K562 (cell line): Measurements from ENCODE around the gene SERPINA9. TPM values are rescaled to one million over a fixed set of nuclear protein-coding genes. Genes with fewer than 3 reads are reported as not detected.

Source experiments
- ATAC-seq: fragments of 200-7000 bp; cut with Tn5 transposase; 3 replicates; pipeline ENCODE4 v1.9.1; 2020; ENCODE audit warnings: moderate library complexity
- BruUV-seq: library from RNA; stranded (reverse); fragments of 400-500 nt; replicated peaks from 2 replicates; lab custom pipeline; 2021; lab: Mats Ljungman, UMichigan
- CTCF ChIA-PET: fragments of 300-600 bp; formaldehyde crosslinking; extraction: SDS; loops from one replicate; lab custom pipeline; 2021; ENCODE audit warnings: low intra/inter-chr PET ratio; lab: Yijun Ruan, JAX
- POLR2A ChIA-PET: fragments of 300-600, 350-650 bp; sonication (Branson Sonifier 250); formaldehyde crosslinking; extraction: SDS; loops from one replicate; lab custom pipeline; 2021; ENCODE audit warnings: antibody characterized with exemption, inconsistent platforms; lab: Yijun Ruan, JAX
- DNase-seq, 4 experiments: peaks; one replicate each; pipeline versions ENCODE4 v3.0.0 to v3.0.0-alpha.2; 2011 to 2018; ENCODE audit warnings: low spot score in 3 of 4, mixed read lengths in 3 of 4; ENCODE audit errors: extremely low read depth in 1 of 4
- FAIRE-seq: peaks from 2 replicates; lab custom pipeline; 2011; peaks lifted over from hg19 to GRCh38; lab: Jason Lieb, UNC
- H2AFZ ChIP-seq: 2 replicates; pipeline ENCODE4 v1.6.0; 2011; ENCODE audit warnings: low read depth, low read length, control low read depth, inconsistent platforms
- H3K27ac ChIP-seq: fragments of 200-600 bp; 3 replicates; pipeline ENCODE4 v1.8.0; 2011; ENCODE audit warnings: low read depth, mild to moderate bottlenecking, control low read depth, inconsistent platforms, low read length, moderate library complexity, mixed read lengths; ENCODE audit errors: extremely low read depth
- H3K27me3 ChIP-seq, 2 experiments: fragments of 300-600 bp in 1 of 2; 2 replicates in 1 of 2; 3 replicates in 1 of 2; pipeline versions ENCODE4 v1.6.0 to v1.8.0; 2011; ENCODE audit warnings: inconsistent platforms in 2 of 2, low read length in 2 of 2, mild to moderate bottlenecking in 1 of 2, mixed read lengths in 1 of 2, moderate library complexity in 1 of 2; ENCODE audit not compliant: control insufficient read depth in 2 of 2, insufficient read depth in 2 of 2
- H3K36me3 ChIP-seq: fragments of 300-600 bp; 3 replicates; pipeline ENCODE4 v1.8.0; 2011; ENCODE audit warnings: mild to moderate bottlenecking, low read length, inconsistent platforms; ENCODE audit not compliant: control insufficient read depth, insufficient read depth
- H3K4me1 ChIP-seq, 2 experiments: fragments of 200-600 bp in 1 of 2; replicated peaks in 1 of 2; 2 replicates in 1 of 2; 3 replicates in 1 of 2; pipeline versions ENCODE4 v1.5.1 to v1.8.0; 2011; ENCODE audit warnings: inconsistent platforms in 2 of 2, low read length in 2 of 2, mild to moderate bottlenecking in 1 of 2, mixed read lengths in 1 of 2, moderate library complexity in 1 of 2; ENCODE audit not compliant: control insufficient read depth in 2 of 2, insufficient read depth in 2 of 2
- H3K4me2 ChIP-seq: 2 replicates; pipeline ENCODE4 v1.6.1; 2011; ENCODE audit warnings: low read length, control low read depth, inconsistent platforms, mixed read lengths; ENCODE audit not compliant: insufficient read depth
- H3K4me3 ChIP-seq: fragments of 200-600 bp; sonication (generic), shearing (Covaris generic); 2 replicates; pipeline ENCODE4 v1.5.1; 2016; ENCODE audit warnings: control low read depth, inconsistent platforms
- H3K79me2 ChIP-seq: fragments of 200-600 bp; 3 replicates; pipeline ENCODE4 v1.8.0; 2011; ENCODE audit warnings: low read length, inconsistent platforms; ENCODE audit not compliant: control insufficient read depth, insufficient read depth
- H3K9ac ChIP-seq, 2 experiments: 2 replicates each; pipeline versions ENCODE4 v1.6.0 to v1.6.1; 2011; ENCODE audit warnings: low read depth in 2 of 2, low read length in 2 of 2, control low read depth in 1 of 2, inconsistent platforms in 1 of 2, mild to moderate bottlenecking in 1 of 2, mixed read lengths in 1 of 2; ENCODE audit not compliant: insufficient read depth in 1 of 2
- H3K9me1 ChIP-seq: one replicate; pipeline ENCODE4 v1.6.0; 2011; ENCODE audit warnings: inconsistent platforms, mild to moderate bottlenecking, low read length, moderate library complexity; ENCODE audit not compliant: control insufficient read depth, insufficient read depth
- H3K9me3 ChIP-seq: replicated peaks from 2 replicates; pipeline ENCODE4 v1.5.1; 2011; ENCODE audit warnings: low read depth, low read length, inconsistent platforms; ENCODE audit not compliant: control insufficient read depth, insufficient read depth
- H4K20me1 ChIP-seq: replicated peaks from 2 replicates; pipeline ENCODE4 v1.6.1; 2011; ENCODE audit warnings: low read length, inconsistent platforms, mixed read lengths; ENCODE audit not compliant: control insufficient read depth, insufficient read depth
- CBFB ChIP-seq: sonication (generic); formaldehyde crosslinking; IDR thresholded peaks from 2 replicates; pipeline ENCODE4 v1.4.0; 2020; ENCODE audit warnings: mild to moderate bottlenecking, missing genetic modification reagents
- NEUROD1 ChIP-seq: fragments of 150-350 bp; IDR thresholded peaks from 2 replicates; pipeline ENCODE4 v1.6.1; 2014; ENCODE audit warnings: borderline replicate concordance, low read length, low read depth; ENCODE audit not compliant: partially characterized antibody
- ZNF707 ChIP-seq: fragments of 250-450 bp; sonication (Bioruptor Pico); conservative IDR thresholded peaks from 2 replicates; pipeline ENCODE4 v1.8.0; 2022; ENCODE audit warnings: inconsistent platforms, mild to moderate bottlenecking, moderate library complexity
- WGBS: fragments of 100-300 bp; shearing (Covaris generic); methylation state at CpG from one replicate; pipeline ENCODE4 v1.1.6; 2016; ENCODE audit warnings: low coverage, mixed read lengths; ENCODE audit not compliant: insufficient coverage; ENCODE audit errors: missing lambda C conversion rate; 5-methylcytosine and 5-hydroxymethylcytosine counted together
- in situ Hi-C: fragments of 300-500 bp; cut with MboI; formaldehyde crosslinking; loops from 4 replicates; pipeline ENCODE4 v1.15.0; 2018; ENCODE audit warnings: inconsistent platforms, mixed read lengths
- intact Hi-C: fragments of 100-400 bp; cut with micrococcal nuclease; formaldehyde crosslinking; loops from 2 replicates; pipeline ENCODE4 v1.14.2; 2022
- polyA plus RNA-seq, 8 experiments: library from polyadenylated mRNA; depleted of rRNA in 4 of 8; stranded (reverse) in 5 of 8; unstranded in 3 of 8; fragments of >200 nt; fragmentation: Nextera tagmentation in 2 of 8; fragmentation: Illumina TruSeq in 1 of 8; extraction: Ambion mirVana in 2 of 8; extraction: Trizol in 1 of 8; gene quantifications; 2 replicates each; pipeline versions ENCODE4 v1.2.1 to v1.2.3, GENCODE V29; 2011 to 2014; ENCODE audit warnings: inconsistent platforms in 1 of 8, missing spikeins in 1 of 8
- total RNA-seq, 7 experiments: library from RNA; depleted of rRNA in 6 of 7; stranded (reverse); fragments of >200 nt in 6 of 7; fragmentation: Illumina TruSeq in 2 of 7; extraction: Trizol in 2 of 7; gene quantifications; 2 replicates each; pipeline versions ENCODE4 v1.2.1 to v1.2.3, GENCODE V29; 2011 to 2021; ENCODE audit warnings: low replicate concordance in 1 of 7
- TF ChIP-seq, protein P1 (sequence below): fragments of 250-450 bp; sonication (Bioruptor Pico); IDR thresholded peaks from 2 replicates; pipeline ENCODE4 v1.5.0; 2022; ENCODE audit warnings: mild to moderate bottlenecking

Gene SERPINA9
- total and polyA plus RNA-seq, 9 of the 15 experiments (the other 6 are each of a cell fraction or from before 2014, with no cell fraction given): not detected

- TF ChIP-seq NEUROD1 (no peak), CBFB (CRISPR knock-in tag) (no peak), ZNF707 (no peak)
Observed at GRCh38 chr14:94498215-94498614, 22.2 kb upstream of the SERPINA9 start (continued).

DNA sequence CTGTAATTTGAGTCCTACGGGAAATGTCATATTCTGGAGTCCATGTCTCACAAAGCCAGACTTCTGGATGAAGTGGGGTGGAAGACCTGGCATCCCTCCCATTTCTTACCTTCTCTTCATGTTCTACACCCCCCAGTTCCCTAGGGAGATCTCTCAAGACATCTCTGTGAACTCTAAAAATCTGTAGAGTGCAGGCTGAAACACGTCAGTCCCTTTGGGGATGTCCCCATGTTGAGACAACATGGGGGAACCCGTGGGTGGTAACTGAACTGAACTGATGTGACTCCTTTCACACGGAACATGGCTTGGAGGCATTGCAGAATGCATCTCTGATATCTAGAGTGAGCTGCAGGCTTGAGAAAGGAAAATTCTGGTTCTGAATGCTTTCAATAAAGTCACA lies 18.1 kb upstream of the SERPINA9 start:
- Histone ChIP-seq H3K4me1 (no peaks in the 10 kb centered on the region), H3K9me1 (no peaks in the 10 kb centered on the region), H3K9ac (no peak overlapping the region), H3K27me3 (peaks cover 0 to 4% of the 10 kb centered on the region in 2 experiments; a peak in 1 of 5 replicates), H3K4me2 (no peak overlapping the region), H3K79me2 (no peaks in the 10 kb centered on the region), H3K36me3 (no peaks in the 10 kb centered on the region), H3K27ac (no peak overlapping the region), H3K9me3 (no peaks in the 10 kb centered on the region), H2AFZ (no peak overlapping the region), H3K4me3 (no peak overlapping the region), H4K20me1 (no peaks in the 10 kb centered on the region; the same call in 1 of the 2 replicates)
- ChIA-PET POLR2A (no interaction called here), CTCF (no interaction called here)
- no peak for FAIRE-seq
- ATAC-seq: no peak
- intact Hi-C loops (no loop called here), in situ Hi-C loops (no loop called here)
- 3% methylated on average over 4 of the region's 4 CpGs for WGBS
- no peak for DNase-seq
- BruUV-seq: no TSS peak
- TF ChIP-seq, protein P1, sequence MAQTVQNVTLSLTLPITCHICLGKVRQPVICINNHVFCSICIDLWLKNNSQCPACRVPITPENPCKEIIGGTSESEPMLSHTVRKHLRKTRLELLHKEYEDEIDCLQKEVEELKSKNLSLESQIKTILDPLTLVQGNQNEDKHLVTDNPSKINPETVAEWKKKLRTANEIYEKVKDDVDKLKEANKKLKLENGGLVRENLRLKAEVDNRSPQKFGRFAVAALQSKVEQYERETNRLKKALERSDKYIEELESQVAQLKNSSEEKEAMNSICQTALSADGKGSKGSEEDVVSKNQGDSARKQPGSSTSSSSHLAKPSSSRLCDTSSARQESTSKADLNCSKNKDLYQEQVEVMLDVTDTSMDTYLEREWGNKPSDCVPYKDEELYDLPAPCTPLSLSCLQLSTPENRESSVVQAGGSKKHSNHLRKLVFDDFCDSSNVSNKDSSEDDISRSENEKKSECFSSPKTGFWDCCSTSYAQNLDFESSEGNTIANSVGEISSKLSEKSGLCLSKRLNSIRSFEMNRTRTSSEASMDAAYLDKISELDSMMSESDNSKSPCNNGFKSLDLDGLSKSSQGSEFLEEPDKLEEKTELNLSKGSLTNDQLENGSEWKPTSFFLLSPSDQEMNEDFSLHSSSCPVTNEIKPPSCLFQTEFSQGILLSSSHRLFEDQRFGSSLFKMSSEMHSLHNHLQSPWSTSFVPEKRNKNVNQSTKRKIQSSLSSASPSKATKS: no peak
